Stimulated activated CD4-positive, alpha-beta T cell treated with anti-CD3 and anti-CD28 coated beads, Interleukin-2, amount 100 ng/mL, for 4 hours (primary cell): Measurements from ENCODE around the gene MANSC4.
"Not testable (repeated sequence)": the region's sequence is repeated elsewhere in the genome, so short reads cannot be mapped to it uniquely, and the experiment has no call there.

Experiments
- DNase-seq: peaks from one replicate; pipeline ENCODE4 v3.0.0-alpha.2; 2020; ENCODE audit warnings: low read depth

MANSC4 gene

DNA sequence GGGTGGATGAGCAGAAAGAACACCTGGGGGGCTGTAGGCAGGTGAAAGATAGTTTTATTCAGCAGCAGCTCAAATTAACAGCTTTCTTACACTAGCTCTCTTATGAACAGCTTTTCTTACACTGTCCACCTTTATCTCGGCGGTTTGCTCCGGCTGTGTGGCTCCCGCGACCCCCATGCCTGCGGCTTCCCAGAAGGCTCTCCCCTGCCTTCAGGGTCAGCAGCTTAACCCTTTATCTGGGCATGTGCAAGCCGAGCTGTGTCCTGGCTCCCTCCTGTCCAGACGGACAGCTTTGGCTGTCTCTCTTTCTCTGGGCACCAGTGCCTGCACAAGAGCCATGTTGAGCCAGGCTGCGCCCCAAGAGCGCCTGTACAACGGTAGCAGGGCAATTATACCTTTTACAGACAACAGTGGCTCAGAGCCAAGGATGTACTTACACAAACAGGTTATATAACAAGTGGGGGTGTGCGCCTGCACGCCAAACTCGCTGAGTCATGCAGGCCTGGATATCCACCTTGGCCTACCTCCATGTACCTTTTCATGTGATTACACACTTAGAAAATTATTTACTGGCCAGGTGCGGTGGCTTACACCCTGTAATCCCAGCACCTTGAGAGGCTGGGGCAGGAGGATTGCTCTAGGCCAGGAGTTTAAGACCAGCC, 28.5 kb downstream of the MANSC4 start:
- DNase-seq: no peak

- DNase-seq: no peak
Observed at GRCh38 chr12:27747111-27747820, 32.8 kb downstream of the MANSC4 start.

GRCh38 chr12:27745734-27746133, 34.3 kb downstream of the MANSC4 start:
- not testable (repeated sequence) for DNase-seq

GRCh38 chr12:27743601-27744000, 36.4 kb downstream of the MANSC4 start:
- DNase-seq: no peak

GRCh38 chr12:27734321-27734720, 45.7 kb downstream of the MANSC4 start:
- not testable (repeated sequence) for DNase-seq

GRCh38 chr12:27733791-27734190, 46.2 kb downstream of the MANSC4 start:
- no peak for DNase-seq

- DNase-seq: no peak
Observed at GRCh38 chr12:27733052-27733656, 46.9 kb downstream of the MANSC4 start.

- no peak for DNase-seq
Observed at GRCh38 chr12:27732281-27732680, 47.8 kb downstream of the MANSC4 start.

DNA sequence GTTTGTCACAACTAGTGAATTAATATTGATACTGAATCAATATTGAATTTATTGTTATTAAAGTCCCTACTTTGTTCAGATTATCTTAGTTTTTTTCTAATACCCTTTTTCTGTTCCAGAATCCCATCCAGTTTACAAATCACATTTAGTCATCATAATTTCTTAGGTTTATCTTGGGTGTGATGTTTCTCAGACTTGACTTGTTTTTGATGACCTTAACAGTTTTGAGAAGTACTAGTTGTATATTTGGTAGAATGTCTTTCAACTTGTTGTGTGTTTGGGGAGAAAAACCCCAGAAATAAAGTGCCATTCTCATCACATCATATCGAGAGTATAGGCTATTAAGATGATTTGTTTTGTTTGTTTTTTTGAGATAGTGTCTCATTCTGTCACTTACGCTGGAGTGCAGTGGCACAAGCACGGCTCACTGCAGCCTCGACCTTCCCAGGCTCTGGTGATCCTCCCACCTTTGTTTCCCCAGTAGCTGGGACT, 49.9 kb downstream of the MANSC4 start:
- no peak for DNase-seq

DNA sequence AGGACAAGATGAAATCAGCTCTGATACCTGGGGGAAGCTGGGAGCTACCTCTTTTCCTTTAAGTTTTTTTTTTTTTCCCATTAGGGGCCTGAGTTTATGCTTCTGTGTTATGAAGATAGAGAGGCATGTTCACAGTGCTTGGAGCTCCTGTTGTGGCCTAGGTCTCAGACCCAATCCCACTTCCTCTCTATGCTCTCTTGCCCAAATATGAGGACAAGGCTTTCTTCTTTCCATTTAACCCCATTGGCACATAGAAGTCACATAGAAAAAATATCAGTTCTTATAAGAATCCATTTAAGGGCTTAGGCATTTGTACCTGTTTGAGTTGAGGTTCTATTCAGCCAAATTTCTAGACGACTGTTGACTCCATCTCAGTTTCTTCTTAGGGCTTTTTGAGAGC, 56.8 kb downstream of the MANSC4 start:
- DNase-seq: no peak
